Muscle of leg (tissue), 11 donors: ENCODE results near the gene CHML. TPM values are rescaled to one million over a fixed set of nuclear protein-coding genes. Genes with fewer than 3 reads are reported as not detected.
"Not testable (repeated sequence)": the region's sequence is repeated elsewhere in the genome, so short reads cannot be mapped to it uniquely, and the experiment has no call there.

Source experiments
- DNase-seq: peaks from one replicate; pipeline ENCODE4 v3.0.0; 2013
- H3K27ac ChIP-seq: one replicate; pipeline ENCODE4 v1.5.1; 2013; ENCODE audit warnings: mild to moderate bottlenecking, low read length, control low read depth
- H3K27me3 ChIP-seq: one replicate; pipeline ENCODE4 v1.6.1; 2013; ENCODE audit warnings: low read length; ENCODE audit not compliant: control insufficient read depth, insufficient read depth
- H3K36me3 ChIP-seq: one replicate; pipeline ENCODE4 v1.6.1; 2013; ENCODE audit warnings: low read length; ENCODE audit not compliant: control insufficient read depth, insufficient read depth
- H3K4me1 ChIP-seq: one replicate; pipeline ENCODE4 v1.6.1; 2013; ENCODE audit warnings: low read length; ENCODE audit not compliant: control insufficient read depth, insufficient read depth
- H3K4me3 ChIP-seq: one replicate; pipeline ENCODE4 v1.5.1; 2013; ENCODE audit warnings: low read length, control low read depth
- H3K9me3 ChIP-seq: replicated peaks from 2 replicates; pipeline ENCODE4 v1.6.1; 2013; ENCODE audit warnings: low read depth, low read length; ENCODE audit not compliant: control insufficient read depth
- WGBS: methylation state at CpG from one replicate; pipeline ENCODE4 v1.1.5; 2013; ENCODE audit warnings: missing lambda C conversion rate; ENCODE audit not compliant: insufficient coverage; 5-methylcytosine and 5-hydroxymethylcytosine counted together
- polyA plus RNA-seq, 8 donors: library from polyadenylated mRNA; unstranded; fragments of 120-200 nt; gene quantifications; one replicate each; pipeline versions ENCODE4 v1.2.1 to v1.2.3, GENCODE V29; 2013; ENCODE audit warnings: inconsistent platforms in 1 of 8, low replicate concordance in 1 of 8; ENCODE audit not compliant: insufficient read length in 8 of 8, insufficient read depth in 1 of 8
- total RNA-seq: library from RNA; stranded (reverse); fragments of 120-200 nt; gene quantifications from one replicate; pipeline ENCODE4 v1.2.4, GENCODE V29; 2013

The CHML gene
- total and polyA plus RNA-seq, 9 donors, result 6.5 to 16.7 (median 11.8) TPM

GRCh38 chr1:241677201-241677600 lies 37.0 kb upstream of the CHML start:
- H3K4me1 ChIP-seq, result no peaks in the 10 kb centered on the region
- no peak overlapping the region for H3K27ac ChIP-seq
- H3K36me3 ChIP-seq, result no peaks in the 10 kb centered on the region
- no peaks in the 10 kb centered on the region for H3K9me3 ChIP-seq
- DNase-seq, result no peak
- no peak overlapping the region for H3K4me3 ChIP-seq
- WGBS, result 53% methylated on average over 2 of the region's 5 CpGs
- H3K27me3 ChIP-seq, result no peaks in the 10 kb centered on the region

DNA sequence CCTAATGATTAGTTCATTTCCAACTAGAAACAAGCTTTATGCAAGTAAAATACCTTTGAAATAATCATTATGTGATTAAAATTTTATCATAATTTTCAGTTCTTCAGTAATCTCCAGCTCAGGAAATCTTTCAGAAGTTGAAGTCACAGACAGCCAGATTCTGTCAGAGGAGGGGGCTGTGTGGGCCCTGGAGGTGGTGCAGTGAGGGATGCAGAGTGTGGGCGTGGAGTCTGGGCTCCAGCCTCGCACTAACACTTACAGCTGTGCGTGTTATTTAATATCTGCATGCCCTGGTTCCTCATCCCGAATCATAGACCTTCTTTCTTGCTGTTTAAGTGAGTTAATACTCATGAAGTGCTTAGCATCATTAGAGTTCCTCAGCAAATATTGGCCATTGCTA lies 35.8 kb upstream of the CHML start:
- no CpG with 5 or more reads among the region's 4 CpGs for WGBS
- H3K4me3 ChIP-seq, result no peak overlapping the region
- H3K27ac ChIP-seq, result no peak overlapping the region
- no peaks in the 10 kb centered on the region for H3K4me1 ChIP-seq
- no peaks in the 10 kb centered on the region for H3K36me3 ChIP-seq
- no peaks in the 10 kb centered on the region for H3K27me3 ChIP-seq
- no peaks in the 10 kb centered on the region for H3K9me3 ChIP-seq
- DNase-seq, result no peak

- Histone ChIP-seq H3K4me3 (no peak overlapping the region), H3K36me3 (no peaks in the 10 kb centered on the region), H3K4me1 (no peaks in the 10 kb centered on the region), H3K27ac (no peak overlapping the region), H3K27me3 (no peaks in the 10 kb centered on the region), H3K9me3 (no peaks in the 10 kb centered on the region)
- WGBS, result no CpG with 5 or more reads among the region's 1 CpG
- DNase-seq, result no peak
Observed at GRCh38 chr1:241674805-241675384, 34.7 kb upstream of the CHML start.

DNA sequence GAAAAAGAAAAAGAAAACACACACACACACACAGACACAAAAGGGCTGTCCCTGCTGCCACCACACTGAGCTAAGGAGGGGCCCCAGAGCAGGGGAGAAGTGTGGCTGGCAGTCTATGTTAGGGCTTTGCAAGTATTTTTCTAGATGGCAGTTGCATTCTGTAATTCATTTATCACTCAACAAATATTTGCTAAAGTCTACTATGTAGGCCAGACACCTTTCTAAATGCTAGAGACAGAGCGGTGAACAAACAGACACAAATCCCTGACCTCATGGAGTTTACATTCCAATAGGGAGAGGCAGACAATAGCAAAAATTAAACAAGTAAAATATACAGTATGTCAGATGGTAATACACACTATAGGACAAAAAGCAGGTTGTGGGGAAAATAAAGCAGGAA lies 32.1 kb upstream of the CHML start:
- H3K4me3 ChIP-seq, result no peak overlapping the region
- H3K36me3 ChIP-seq, result no peaks in the 10 kb centered on the region
- no peak for DNase-seq
- no peaks in the 10 kb centered on the region for H3K27me3 ChIP-seq
- H3K9me3 ChIP-seq, result no peaks in the 10 kb centered on the region
- H3K4me1 ChIP-seq, result no peaks in the 10 kb centered on the region
- no CpG with 5 or more reads among the region's 1 CpG for WGBS
- H3K27ac ChIP-seq, result no peak overlapping the region

- H3K27ac ChIP-seq, result no peak overlapping the region
- DNase-seq, result no peak
- WGBS, result no CpG with 5 or more reads among the region's 3 CpGs
- H3K27me3 ChIP-seq, result no peaks in the 10 kb centered on the region
- H3K4me3 ChIP-seq, result no peak overlapping the region
- H3K4me1 ChIP-seq, result no peaks in the 10 kb centered on the region
- H3K36me3 ChIP-seq, result no peaks in the 10 kb centered on the region
- H3K9me3 ChIP-seq, result no peaks in the 10 kb centered on the region
Observed at GRCh38 chr1:241666419-241666818, 26.2 kb upstream of the CHML start.

DNA sequence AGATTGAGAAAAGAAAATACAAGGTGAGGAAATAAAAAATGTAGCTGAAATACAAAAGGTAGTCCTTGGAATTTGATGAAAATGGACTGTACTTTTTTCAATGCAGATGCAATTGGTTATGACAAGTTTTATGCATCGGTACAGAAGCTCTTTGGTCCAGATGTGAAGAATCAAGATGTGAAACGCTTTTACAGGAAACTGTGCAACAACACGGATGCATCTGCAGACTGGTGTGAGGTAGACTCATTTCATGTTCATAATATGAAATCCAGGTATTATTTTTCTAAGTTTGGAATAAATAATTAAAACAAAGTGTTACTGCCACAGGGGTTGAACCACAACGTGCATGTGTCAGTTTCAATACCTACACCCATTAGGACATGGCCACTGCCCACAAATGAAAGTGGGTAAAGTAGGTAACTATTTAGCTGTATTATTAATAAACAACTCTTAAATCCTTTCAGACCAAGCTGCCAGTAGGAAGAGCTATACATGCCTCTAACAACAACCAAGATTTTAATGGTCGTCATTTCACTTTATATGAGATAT lies 20.3 kb upstream of the CHML start:
- DNase-seq, result no peak
- no peaks in the 10 kb centered on the region for H3K9me3 ChIP-seq
- no peak overlapping the region for H3K4me3 ChIP-seq
- no peaks in the 10 kb centered on the region for H3K36me3 ChIP-seq
- H3K27ac ChIP-seq, result no peak overlapping the region
- 72% methylated on average over 2 of the region's 5 CpGs for WGBS
- no peaks in the 10 kb centered on the region for H3K4me1 ChIP-seq
- H3K27me3 ChIP-seq, result no peaks in the 10 kb centered on the region

GRCh38 chr1:241659016-241659415 lies 18.8 kb upstream of the CHML start:
- not testable (repeated sequence) for H3K27me3 ChIP-seq, H3K4me1 ChIP-seq, H3K9me3 ChIP-seq, H3K4me3 ChIP-seq, H3K36me3 ChIP-seq, DNase-seq, H3K27ac ChIP-seq
- WGBS, result no CpG with 5 or more reads among the region's 2 CpGs

- WGBS, result no CpG with 5 or more reads among the region's 3 CpGs
- H3K27me3 ChIP-seq, result no peaks in the 10 kb centered on the region
- H3K4me1 ChIP-seq, result no peaks in the 10 kb centered on the region
- DNase-seq, result no peak
- H3K4me3 ChIP-seq, result no peak overlapping the region
- no peak overlapping the region for H3K27ac ChIP-seq
- no peaks in the 10 kb centered on the region for H3K36me3 ChIP-seq
- no peaks in the 10 kb centered on the region for H3K9me3 ChIP-seq
Observed at GRCh38 chr1:241658081-241658793, 18.1 kb upstream of the CHML start.

- H3K4me1 ChIP-seq, result no peaks in the 10 kb centered on the region
- no peak overlapping the region for H3K27ac ChIP-seq
- WGBS, result no CpG with 5 or more reads among the region's 1 CpG
- no peaks in the 10 kb centered on the region for H3K36me3 ChIP-seq
- no peaks in the 10 kb centered on the region for H3K9me3 ChIP-seq
- H3K27me3 ChIP-seq, result no peaks in the 10 kb centered on the region
- no peak overlapping the region for H3K4me3 ChIP-seq
- DNase-seq, result no peak
Observed at GRCh38 chr1:241654641-241655040, 14.5 kb upstream of the CHML start.

GRCh38 chr1:241654019-241654418 lies 13.8 kb upstream of the CHML start:
- Histone ChIP-seq H3K4me3 (no peak overlapping the region), H3K4me1 (no peaks in the 10 kb centered on the region), H3K27ac (no peak overlapping the region), H3K9me3 (no peaks in the 10 kb centered on the region), H3K36me3 (no peaks in the 10 kb centered on the region), H3K27me3 (no peaks in the 10 kb centered on the region)
- no peak for DNase-seq
- WGBS, result 40% methylated on average over 1 of the region's 1 CpG
